SIG-M5 treated with dmso at 0.1 percent for 504 hours (cell line): Measurements from ENCODE around the gene RAN.
"Not testable (repeated sequence)": the region's sequence is repeated elsewhere in the genome, so short reads cannot be mapped to it uniquely, and the experiment has no call there.

ENCODE experiments used
- DNase-seq: peaks from one replicate; lab custom pipeline; 2025; ENCODE audit not compliant: unreplicated experiment; lab: John Stamatoyannopoulos, UW

The RAN gene

DNA sequence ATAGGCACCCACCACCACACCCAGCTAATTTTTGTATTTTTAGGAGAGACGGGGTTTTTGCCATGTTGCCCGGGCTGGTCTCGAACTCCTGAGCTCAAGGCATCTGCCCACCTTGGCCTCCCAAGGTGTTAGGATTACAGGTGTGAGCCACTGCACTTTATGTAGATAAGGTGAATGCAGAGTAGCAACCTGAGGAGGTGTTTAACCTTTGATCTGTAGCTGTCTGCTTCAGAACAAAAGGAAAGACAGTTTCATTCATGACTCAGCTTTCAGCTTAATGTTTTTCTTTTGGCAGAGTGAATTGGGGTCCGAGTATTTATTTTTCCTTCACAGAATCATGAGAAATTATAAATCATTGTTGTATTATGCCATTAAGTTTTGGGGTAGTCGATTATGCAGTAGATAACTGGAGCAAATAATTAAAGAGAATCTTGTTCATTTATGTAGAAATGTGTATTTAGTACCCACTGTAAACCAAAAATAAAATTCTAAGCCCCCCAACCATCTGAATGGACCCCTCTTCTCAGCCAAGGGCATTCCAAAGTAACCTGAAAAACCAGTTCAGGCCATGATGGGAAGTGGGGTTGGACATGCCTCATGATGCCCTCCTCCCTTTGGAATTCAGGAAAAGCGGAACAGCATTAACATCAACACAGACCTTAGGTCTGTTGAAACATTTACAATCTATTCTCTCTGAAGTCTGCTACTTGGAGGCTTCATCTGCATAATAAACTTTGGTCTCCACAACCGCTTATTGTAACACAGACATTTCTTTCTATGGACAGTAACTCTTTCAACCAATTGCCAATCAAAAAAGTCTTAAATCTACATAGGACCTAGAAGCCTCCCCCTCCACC lies 22.1 kb upstream of the RAN start:
- no peak for DNase-seq

GRCh38 chr12:130850418-130851021 lies 21.3 kb upstream of the RAN start:
- no peak for DNase-seq

DNA sequence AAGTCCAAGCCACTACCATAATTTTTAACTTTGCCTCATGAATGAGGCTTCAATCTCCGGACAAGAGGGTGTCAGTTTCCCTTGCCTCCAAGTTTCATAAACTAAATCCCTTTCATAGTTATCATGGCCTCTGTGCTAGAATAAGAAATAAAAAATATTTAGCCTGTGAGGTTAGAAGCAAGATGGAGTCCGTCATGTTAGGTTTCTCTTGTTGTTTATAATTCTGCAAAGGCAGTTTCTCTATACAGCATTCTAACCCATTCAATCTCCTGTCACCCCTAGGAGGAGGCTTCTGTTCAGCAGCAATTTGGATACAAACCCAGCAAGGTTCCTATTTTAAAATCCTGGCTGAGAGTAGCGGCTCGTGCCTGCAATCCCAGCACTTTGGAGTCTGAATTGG lies 15.8 kb upstream of the RAN start:
- no peak for DNase-seq

GRCh38 chr12:130858084-130858483 lies 13.8 kb upstream of the RAN start:
- no peak for DNase-seq

GRCh38 chr12:130859161-130859560 lies 12.7 kb upstream of the RAN start:
- DNase-seq = no peak

- no peak for DNase-seq
Observed at GRCh38 chr12:130860311-130860710, 11.6 kb upstream of the RAN start.

DNA sequence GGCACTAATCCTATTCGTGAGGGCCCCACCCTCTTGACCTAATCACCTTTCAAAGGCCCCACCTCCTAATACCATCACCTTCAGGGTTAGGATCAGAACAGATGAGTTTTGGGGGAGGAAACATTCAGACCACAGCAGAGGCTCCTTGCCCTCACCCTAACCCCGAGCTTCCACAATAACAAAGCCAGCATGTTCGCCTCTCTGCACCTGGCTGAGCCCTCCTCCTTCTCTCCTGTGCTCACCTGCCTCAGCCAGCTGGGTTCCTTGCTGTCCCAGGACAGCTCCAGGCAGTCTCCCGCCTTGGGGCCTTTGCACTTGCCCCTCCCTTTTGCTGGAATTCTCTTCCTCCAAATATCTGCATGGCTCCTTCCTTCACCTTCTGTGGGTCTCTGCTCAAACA lies 9.7 kb upstream of the RAN start:
- DNase-seq = no peak

GRCh38 chr12:130862771-130863170 lies 9.1 kb upstream of the RAN start:
- not testable (repeated sequence) for DNase-seq

GRCh38 chr12:130863298-130863697 lies 8.6 kb upstream of the RAN start:
- no peak for DNase-seq

DNA sequence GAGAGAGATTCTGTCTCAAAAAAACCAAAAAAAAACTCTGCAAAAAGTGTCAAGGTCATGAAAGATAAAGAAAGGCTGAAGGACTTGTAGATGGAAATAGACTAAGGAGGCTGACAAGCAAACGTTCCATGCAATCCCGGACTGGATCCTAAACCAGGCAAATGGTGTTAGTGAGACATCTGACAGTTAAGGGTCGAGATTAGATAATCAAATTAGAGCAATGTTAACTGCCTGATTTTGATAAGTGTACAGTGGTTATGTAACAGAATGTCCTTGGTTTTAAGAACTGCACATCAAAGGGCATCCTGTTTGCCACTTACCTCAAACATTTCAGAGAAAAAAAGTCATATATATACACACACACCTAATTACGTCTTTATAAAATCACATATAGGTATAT lies 3.5 kb upstream of the RAN start:
- DNase-seq = no peak

- peak; percentile 98 for DNase-seq
Observed at GRCh38 chr12:130870442-130871285, 1.2 kb upstream of the RAN start.

DNA sequence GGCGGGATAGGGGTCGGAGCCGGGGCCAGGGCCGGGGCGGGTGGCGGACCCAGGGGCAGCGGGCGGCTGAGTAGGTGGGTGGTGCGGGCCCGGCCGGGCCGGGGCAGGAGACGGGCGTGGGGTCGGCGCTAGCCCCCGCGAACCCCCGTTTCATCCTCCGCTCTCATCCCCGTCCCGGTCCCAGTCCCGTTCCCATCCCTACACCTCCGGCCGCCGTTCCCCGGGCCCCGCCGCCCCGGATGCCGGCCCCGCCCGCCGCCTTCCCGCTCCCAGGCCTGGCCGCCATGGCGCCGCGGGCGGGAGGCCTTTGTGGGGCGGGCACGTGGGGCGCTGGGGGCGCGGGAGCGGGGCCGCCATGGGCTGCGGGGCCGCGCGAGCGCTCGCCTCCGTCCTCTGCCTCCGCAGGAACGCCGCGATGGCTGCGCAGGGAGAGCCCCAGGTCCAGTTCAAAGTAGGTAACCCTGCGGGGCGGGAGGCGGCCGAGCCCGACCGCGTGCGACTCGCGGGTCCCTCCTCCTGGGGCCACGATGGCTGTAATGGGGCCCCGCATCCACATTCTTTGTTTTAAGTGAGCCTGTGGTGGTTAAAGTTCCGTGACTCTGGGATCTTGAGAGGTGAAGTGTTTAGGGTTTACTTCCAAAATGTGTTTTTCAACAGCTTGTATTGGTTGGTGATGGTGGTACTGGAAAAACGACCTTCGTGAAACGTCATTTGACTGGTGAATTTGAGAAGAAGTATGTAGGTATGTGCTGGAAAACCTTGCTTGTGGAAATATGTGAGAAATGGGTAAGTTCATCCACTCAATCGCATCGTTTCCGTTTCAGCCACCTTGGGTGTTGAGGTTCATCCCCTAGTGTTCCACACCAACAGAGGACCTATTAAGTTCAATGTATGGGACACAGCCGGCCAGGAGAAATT lies 572 bp downstream of the RAN start:
- DNase-seq = no peak

GRCh38 chr12:130873106-130873795 lies 1.4 kb downstream of the RAN start:
- DNase-seq = no peak

DNA sequence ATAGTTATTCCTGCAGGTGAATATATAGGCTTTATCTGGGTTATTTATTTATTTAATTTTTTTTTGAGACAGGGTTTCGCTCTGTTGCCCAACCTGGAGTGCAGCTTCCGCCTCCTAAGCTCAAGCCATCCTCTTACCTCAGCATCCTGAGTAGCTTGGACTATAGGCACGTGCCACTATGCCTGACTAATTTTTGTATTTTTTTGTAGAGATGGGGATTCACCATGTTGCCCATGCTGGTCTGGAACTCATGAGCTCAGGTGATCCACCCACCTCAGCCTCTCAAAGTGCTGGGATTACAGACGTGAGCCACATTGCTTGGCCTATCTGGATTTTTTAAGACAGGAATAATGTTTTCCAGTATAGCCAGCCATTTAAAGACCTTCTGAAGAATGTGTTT lies 2.0 kb downstream of the RAN start:
- peak; percentile 64 for DNase-seq

- DNase-seq = no peak
Observed at GRCh38 chr12:130874696-130875095, 2.8 kb downstream of the RAN start.

DNA sequence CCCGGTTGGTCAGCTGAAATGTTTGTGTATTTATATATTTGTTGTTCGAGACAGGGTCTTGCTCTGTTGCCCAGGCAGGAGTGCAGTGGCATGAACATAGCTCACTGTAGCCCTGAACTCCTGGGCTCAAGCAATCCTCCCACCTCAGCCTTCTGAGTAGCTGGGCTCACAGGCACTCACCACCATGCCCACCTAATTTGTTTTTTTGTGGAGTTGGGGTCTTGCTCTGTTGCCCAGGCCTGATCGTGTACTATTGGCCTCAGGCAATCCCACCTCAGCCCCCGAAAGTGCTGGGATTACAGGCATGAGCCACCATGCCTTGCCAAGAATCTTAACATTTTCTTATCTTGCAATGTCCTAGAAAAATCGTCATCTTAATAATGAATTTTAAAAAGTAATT lies 3.3 kb downstream of the RAN start:
- DNase-seq = no peak

DNA sequence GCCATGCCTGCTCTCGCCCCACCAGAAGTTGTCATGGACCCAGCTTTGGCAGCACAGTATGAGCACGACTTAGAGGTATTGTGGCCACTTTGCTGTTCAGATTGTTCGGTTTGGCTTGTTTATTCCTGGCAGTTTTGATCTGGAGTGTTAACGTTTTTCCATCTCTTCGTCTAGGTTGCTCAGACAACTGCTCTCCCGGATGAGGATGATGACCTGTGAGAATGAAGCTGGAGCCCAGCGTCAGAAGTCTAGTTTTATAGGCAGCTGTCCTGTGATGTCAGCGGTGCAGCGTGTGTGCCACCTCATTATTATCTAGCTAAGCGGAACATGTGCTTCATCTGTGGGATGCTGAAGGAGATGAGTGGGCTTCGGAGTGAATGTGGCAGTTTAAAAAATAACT lies 3.8 kb downstream of the RAN start:
- DNase-seq = not testable (repeated sequence)

DNA sequence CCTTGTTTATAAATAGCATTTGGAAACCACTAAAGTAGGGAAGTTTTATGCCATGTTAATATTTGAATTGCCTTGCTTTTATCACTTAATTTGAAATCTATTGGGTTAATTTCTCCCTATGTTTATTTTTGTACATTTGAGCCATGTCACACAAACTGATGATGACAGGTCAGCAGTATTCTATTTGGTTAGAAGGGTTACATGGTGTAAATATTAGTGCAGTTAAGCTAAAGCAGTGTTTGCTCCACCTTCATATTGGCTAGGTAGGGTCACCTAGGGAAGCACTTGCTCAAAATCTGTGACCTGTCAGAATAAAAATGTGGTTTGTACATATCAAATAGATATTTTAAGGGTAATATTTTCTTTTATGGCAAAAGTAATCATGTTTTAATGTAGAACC lies 4.4 kb downstream of the RAN start:
- DNase-seq = no peak

DNA sequence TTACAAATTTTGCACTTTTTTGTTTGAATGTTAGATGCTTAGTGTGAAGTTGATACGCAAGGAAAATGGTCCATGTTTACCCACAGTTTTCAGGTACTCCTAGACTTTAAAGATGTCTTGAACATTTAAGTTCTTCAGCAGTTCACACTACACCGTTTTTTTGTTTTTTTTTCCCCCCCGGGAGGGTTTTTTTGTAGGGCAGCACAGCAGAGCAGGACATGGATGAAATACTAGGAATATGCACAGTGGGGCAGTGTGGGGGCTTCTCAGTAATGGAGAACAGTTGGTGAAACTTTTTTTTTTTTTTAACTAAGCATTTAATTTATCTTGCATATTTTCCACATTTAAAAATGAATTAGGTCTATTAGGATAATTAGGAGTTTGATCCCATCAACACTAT lies 4.9 kb downstream of the RAN start:
- no peak for DNase-seq

DNA sequence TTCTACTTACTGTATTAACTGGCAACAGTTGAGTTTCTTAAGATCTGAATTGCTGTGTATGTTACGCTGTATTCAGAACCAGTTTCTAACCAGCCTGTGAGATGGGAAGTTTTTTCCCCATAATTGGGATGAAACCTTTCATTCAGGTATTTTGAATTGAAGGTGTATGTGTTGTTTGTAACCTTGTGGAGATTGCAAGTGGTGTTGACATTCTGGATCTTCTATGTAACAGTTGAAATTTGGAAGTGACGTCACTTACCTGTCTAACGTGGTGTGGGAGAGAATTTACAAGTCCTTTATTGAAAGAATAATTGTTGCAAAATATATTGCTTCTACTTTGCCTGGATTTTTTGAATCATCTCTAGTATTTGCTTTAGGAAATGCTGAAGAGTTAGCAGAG lies 5.5 kb downstream of the RAN start:
- no peak for DNase-seq
